Ovary (tissue), 9 donors: ENCODE measurements around the gene CAMTA1. TPM values are rescaled to one million over a fixed set of nuclear protein-coding genes. Genes with fewer than 3 reads are reported as not detected.
"Not testable (repeated sequence)": the region's sequence is repeated elsewhere in the genome, so short reads cannot be mapped to it uniquely, and the experiment has no call there.

Source experiments
- DNase-seq, 5 donors: peaks; one replicate each; pipeline ENCODE4 v3.0.0-alpha.2; 2019 to 2020
- H3K27ac ChIP-seq, 2 donors: fragments of 200-600 bp; one replicate each; pipeline versions ENCODE4 v1.5.1 to v1.8.0; 2019 to 2022
- H3K27me3 ChIP-seq: fragments of 200-600 bp; one replicate; pipeline ENCODE4 v1.8.0; 2022
- H3K36me3 ChIP-seq: fragments of 200-600 bp; sonication (generic); one replicate; pipeline ENCODE4 v1.5.1; 2019
- H3K4me1 ChIP-seq: one replicate; pipeline ENCODE4 v1.8.1; 2013; ENCODE audit warnings: mild to moderate bottlenecking, moderate library complexity; ENCODE audit not compliant: insufficient read depth
- H3K4me3 ChIP-seq: fragments of 200-600 bp; sonication (generic); one replicate; pipeline ENCODE4 v1.5.1; 2017
- H3K9me3 ChIP-seq, 2 donors: fragments of 200-600 bp in 1 of 2; sonication (generic) in 1 of 2; one replicate each; pipeline versions ENCODE4 v1.5.1 to v1.8.1; 2013 to 2019; ENCODE audit warnings: mild to moderate bottlenecking in 1 of 2, moderate library complexity in 1 of 2
- EP300 ChIP-seq: sonication (generic); formaldehyde crosslinking; IDR thresholded peaks from one replicate; pipeline ENCODE4 v1.6.1; 2017; ENCODE audit warnings: antibody characterized with exemption
- POLR2A ChIP-seq: fragments of 450-650 bp; IDR thresholded peaks from one replicate; pipeline ENCODE4 v1.6.1; 2017; ENCODE audit warnings: antibody characterized with exemption, mild to moderate bottlenecking, moderate library complexity
- WGBS, 3 donors: extraction: QIAGEN DNeasy Blood & Tissue Kit in 1 of 3; methylation state at CpG; one replicate each; pipeline versions ENCODE4 v1.1.5 to v1.1.7; 2013 to 2017; 5-methylcytosine and 5-hydroxymethylcytosine counted together
- intact Hi-C, 4 donors: fragments of 100-400 bp; cut with DNase I; formaldehyde crosslinking; loops; one replicate each; pipeline versions ENCODE4 v1.11.0 to v1.15.1; 2022 to 2023
- polyA plus RNA-seq, 2 donors: library from polyadenylated mRNA; stranded (reverse); fragments of 200-250 nt in 1 of 2; fragments of 350-450 nt in 1 of 2; fragmentation: Illumina TruSeq in 1 of 2; extraction: RNeasy Lipid Tissue Mini Kit (QIAGEN cat#74804) in 1 of 2; gene quantifications; one replicate each; pipeline ENCODE4 v1.2.3, GENCODE V29; 2013 to 2014
- total RNA-seq, 7 donors: library from RNA; depleted of rRNA in 2 of 7; stranded (reverse); fragments of >200 nt in 2 of 7; fragmentation: NEBNext Ultra II Directional in 3 of 7; extraction: Animal tissue kit (Norgen Biotek cat#: 25700) in 3 of 7; gene quantifications; one replicate each; pipeline versions ENCODE4 v1.1.0 to v1.2.4, GENCODE V29; 2016 to 2023
- TF ChIP-seq, protein P1 (sequence below), 3 donors: fragments of 450-650 bp in 2 of 3; fragments of 200-600 bp in 1 of 3; IDR thresholded peaks; one replicate each; pipeline versions ENCODE4 v1.5.1 to v1.8.0; 2016 to 2022; ENCODE audit warnings: antibody characterized with exemption in 3 of 3, mild to moderate bottlenecking in 1 of 3
- donor health status: DM: no; HTN: no; CAD: no; lungs with moderate emphysema.
- donor health status: DM: no; HTN: no; CAD: no.
- donor health status: Bipolar disorder and iron deficiency.
- donor health status: DM: yes; HTN: yes; CAD: no.
- donor health status: DM: no; HTN: no; CAD: no.
- donor health status: DM: yes; HTN: yes; CAD: no.

CAMTA1 gene
- total and polyA plus RNA-seq, 9 donors: 51.1 to 150 (median 67.4) TPM

DNA sequence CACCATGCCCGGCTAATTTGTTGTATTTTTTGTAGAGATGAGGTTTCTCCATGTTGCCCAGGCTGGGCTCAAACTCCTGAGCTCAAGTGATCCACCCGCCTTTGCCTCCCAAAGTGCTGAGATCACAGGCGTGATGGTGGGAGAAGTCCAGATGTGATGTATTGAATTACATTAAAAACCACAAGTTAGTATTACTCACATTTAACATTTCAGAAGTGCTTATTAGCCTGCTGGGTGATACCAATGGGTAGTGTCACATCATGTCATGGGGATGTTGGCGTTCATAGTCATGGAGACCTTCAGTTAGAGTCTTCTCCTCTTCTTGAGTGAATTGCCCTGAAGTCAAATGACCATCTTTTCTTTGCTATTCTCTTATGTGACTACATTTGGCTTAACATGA, 922.3 kb downstream of the CAMTA1 start:
- WGBS, 3 donors: 88 to 95% (median 92%) methylated on average over 4 of the region's 4 CpGs
- H3K27ac ChIP-seq: no peak overlapping the region
- TF ChIP-seq, protein P1, sequence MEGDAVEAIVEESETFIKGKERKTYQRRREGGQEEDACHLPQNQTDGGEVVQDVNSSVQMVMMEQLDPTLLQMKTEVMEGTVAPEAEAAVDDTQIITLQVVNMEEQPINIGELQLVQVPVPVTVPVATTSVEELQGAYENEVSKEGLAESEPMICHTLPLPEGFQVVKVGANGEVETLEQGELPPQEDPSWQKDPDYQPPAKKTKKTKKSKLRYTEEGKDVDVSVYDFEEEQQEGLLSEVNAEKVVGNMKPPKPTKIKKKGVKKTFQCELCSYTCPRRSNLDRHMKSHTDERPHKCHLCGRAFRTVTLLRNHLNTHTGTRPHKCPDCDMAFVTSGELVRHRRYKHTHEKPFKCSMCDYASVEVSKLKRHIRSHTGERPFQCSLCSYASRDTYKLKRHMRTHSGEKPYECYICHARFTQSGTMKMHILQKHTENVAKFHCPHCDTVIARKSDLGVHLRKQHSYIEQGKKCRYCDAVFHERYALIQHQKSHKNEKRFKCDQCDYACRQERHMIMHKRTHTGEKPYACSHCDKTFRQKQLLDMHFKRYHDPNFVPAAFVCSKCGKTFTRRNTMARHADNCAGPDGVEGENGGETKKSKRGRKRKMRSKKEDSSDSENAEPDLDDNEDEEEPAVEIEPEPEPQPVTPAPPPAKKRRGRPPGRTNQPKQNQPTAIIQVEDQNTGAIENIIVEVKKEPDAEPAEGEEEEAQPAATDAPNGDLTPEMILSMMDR (IDR thresholded peaks at IDR 0.05): no peak
- TF ChIP-seq EP300 (no peak), POLR2A (no peak)
- peaks cover 4% of the 10 kb centered on the region for H3K4me1 ChIP-seq
- no peaks in the 10 kb centered on the region for H3K36me3 ChIP-seq
- no peaks in the 10 kb centered on the region for H3K9me3 ChIP-seq
- intact Hi-C loops: no loop called here
- H3K4me3 ChIP-seq: no peak overlapping the region
- no peaks in the 10 kb centered on the region for H3K27me3 ChIP-seq
- no peak for DNase-seq

DNA sequence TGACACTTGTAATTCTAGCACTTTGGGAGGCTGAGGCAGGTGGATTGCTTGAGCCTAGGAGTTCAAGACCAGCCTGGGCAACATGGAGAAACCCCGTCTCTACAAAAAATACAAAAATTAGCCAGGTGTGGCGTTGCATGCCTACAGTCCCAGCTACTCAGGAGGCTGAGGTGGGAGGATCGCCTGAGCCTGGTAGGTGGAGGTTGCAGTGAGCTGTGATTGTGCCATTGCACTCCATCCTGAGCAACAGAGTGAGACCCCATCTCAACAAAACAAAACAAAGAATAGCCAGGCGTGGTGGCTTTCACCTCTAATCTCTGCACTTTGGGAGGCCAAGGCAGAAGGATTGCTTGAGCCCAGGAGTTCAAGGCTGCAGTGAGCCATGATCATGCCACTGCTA, 922.8 kb downstream of the CAMTA1 start:
- H3K9me3 ChIP-seq, DNase-seq, H3K4me3 ChIP-seq, H3K4me1 ChIP-seq, H3K27me3 ChIP-seq, H3K36me3 ChIP-seq, H3K27ac ChIP-seq, intact Hi-C loops: not testable (repeated sequence)
- WGBS, 3 donors: 83 to 89% (median 88%) methylated on average over 4 of the region's 4 CpGs

DNA sequence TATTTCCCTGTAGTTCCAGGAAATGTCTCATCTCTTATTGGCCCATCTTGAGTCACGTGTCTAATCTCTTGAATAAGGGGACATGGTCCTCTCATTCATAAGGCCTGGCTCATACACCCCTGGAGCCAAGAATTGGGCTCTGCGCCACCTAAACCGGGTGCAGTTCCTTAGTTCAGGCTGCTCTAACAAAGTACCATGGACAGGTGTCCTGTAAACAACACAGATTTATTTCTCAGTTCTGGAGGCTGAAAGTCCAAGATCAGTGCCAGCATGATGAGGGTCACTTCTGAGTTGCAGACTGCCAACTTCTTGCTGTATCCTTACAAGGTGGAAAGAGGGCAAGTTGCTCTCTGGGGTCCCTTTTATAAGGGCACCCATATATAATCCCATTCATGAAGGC, 925.6 kb downstream of the CAMTA1 start:
- 83 to 84% (median 83%) methylated on average over 3 of the region's 3 CpGs for WGBS, 3 donors
- TF ChIP-seq POLR2A (no peak), EP300 (no peak)
- TF ChIP-seq, protein P1 (IDR thresholded peaks at IDR 0.05): no peak
- no peaks in the 10 kb centered on the region for H3K36me3 ChIP-seq
- no peak overlapping the region for H3K27ac ChIP-seq
- H3K4me1 ChIP-seq: no peaks in the 10 kb centered on the region
- intact Hi-C loops: loop anchor here in 1 of 4 donors (5.0 kb wide), 1 partner anchor 1766 kb away; no protein-coding TSS in a partner anchor
- H3K27me3 ChIP-seq: no peaks in the 10 kb centered on the region
- no peak overlapping the region for H3K4me3 ChIP-seq
- DNase-seq: no peak
- H3K9me3 ChIP-seq: no peaks in the 10 kb centered on the region

- intact Hi-C loops: loop anchor here in 1 of 4 donors (5.0 kb wide), 1 partner anchor 1764 kb away; no protein-coding TSS in a partner anchor
- WGBS, 3 donors: 78 to 86% (median 81%) methylated on average over 8 of the region's 8 CpGs
- Histone ChIP-seq H3K27ac (no peak overlapping the region), H3K4me1 (no peaks in the 10 kb centered on the region), H3K36me3 (no peaks in the 10 kb centered on the region), H3K27me3 (no peaks in the 10 kb centered on the region), H3K4me3 (no peak overlapping the region), H3K9me3 (no peaks in the 10 kb centered on the region)
- TF ChIP-seq, protein P1 (IDR thresholded peaks at IDR 0.05): no peak
- TF ChIP-seq POLR2A: no peak
- no peak for DNase-seq
These were observed 927.6 kb downstream of the CAMTA1 start for GRCh38 chr1:7712731-7713323.

- TF ChIP-seq, protein P1 (IDR thresholded peaks at IDR 0.05): no peak
- no peak for TF ChIP-seq POLR2A
- TF ChIP-seq EP300: no peak
- Histone ChIP-seq H3K27ac (no peak overlapping the region), H3K36me3 (no peaks in the 10 kb centered on the region), H3K9me3 (no peaks in the 10 kb centered on the region), H3K4me1 (no peaks in the 10 kb centered on the region), H3K4me3 (no peak overlapping the region), H3K27me3 (no peaks in the 10 kb centered on the region)
- intact Hi-C loops: no loop called here
- no peak for DNase-seq
- WGBS, 3 donors: 75 to 78% (median 76%) methylated on average over 4 of the region's 4 CpGs
These were observed 931.3 kb downstream of the CAMTA1 start for GRCh38 chr1:7716506-7716905.
